IPS-18a (cell line): ENCODE results near the gene PCED1B.
"Not testable (repeated sequence)": the region's sequence is repeated elsewhere in the genome, so short reads cannot be mapped to it uniquely, and the experiment has no call there.

ENCODE experiments used
- H3K27ac ChIP-seq: one replicate; pipeline ENCODE4 v1.5.1; 2013; ENCODE audit warnings: low read length
- H3K27me3 ChIP-seq: one replicate; pipeline ENCODE4 v1.6.1; 2013; ENCODE audit warnings: mild to moderate bottlenecking, low read length; ENCODE audit not compliant: control insufficient read depth, insufficient read depth
- H3K36me3 ChIP-seq: one replicate; pipeline ENCODE4 v1.6.1; 2013; ENCODE audit warnings: low read depth, low read length; ENCODE audit not compliant: control insufficient read depth
- H3K4me1 ChIP-seq: one replicate; pipeline ENCODE4 v1.6.1; 2013; ENCODE audit warnings: low read depth, low read length; ENCODE audit not compliant: control insufficient read depth
- H3K4me3 ChIP-seq: one replicate; pipeline ENCODE4 v1.5.1; 2013; ENCODE audit warnings: low read length
- H3K9ac ChIP-seq: one replicate; pipeline ENCODE4 v1.6.1; 2013; ENCODE audit warnings: mild to moderate bottlenecking, low read length, moderate library complexity
- H3K9me3 ChIP-seq: one replicate; pipeline ENCODE4 v1.6.1; 2013; ENCODE audit warnings: low read depth, low read length; ENCODE audit not compliant: control insufficient read depth

Gene PCED1B

GRCh38 chr12:47051291-47051690 is 28.1 kb upstream of the PCED1B start:
- H3K27ac ChIP-seq, H3K4me3 ChIP-seq, H3K27me3 ChIP-seq, H3K9ac ChIP-seq, H3K4me1 ChIP-seq, H3K36me3 ChIP-seq: not testable (repeated sequence)
- peaks cover 10% of the 10 kb centered on the region for H3K9me3 ChIP-seq

- H3K36me3 ChIP-seq = no peaks in the 10 kb centered on the region
- H3K9ac ChIP-seq = no peak overlapping the region
Observed at GRCh38 chr12:47052274-47052673, 27.1 kb upstream of the PCED1B start.

GRCh38 chr12:47053961-47054360 is 25.5 kb upstream of the PCED1B start:
- peaks cover 14% of the 10 kb centered on the region for H3K9me3 ChIP-seq
- no peak overlapping the region for H3K4me3 ChIP-seq
- no peak overlapping the region for H3K27ac ChIP-seq
- no peak overlapping the region for H3K9ac ChIP-seq
- no peaks in the 10 kb centered on the region for H3K27me3 ChIP-seq
- H3K4me1 ChIP-seq = peaks cover 9% of the 10 kb centered on the region
- H3K36me3 ChIP-seq = no peaks in the 10 kb centered on the region

More at GRCh38 chr12:47052274-47052673, 27.1 kb upstream of the PCED1B start:
- Histone ChIP-seq H3K27me3 (no peaks in the 10 kb centered on the region), H3K4me3 (no peak overlapping the region), H3K27ac (no peak overlapping the region), H3K9me3 (peaks cover 14% of the 10 kb centered on the region), H3K4me1 (peaks cover 9% of the 10 kb centered on the region)

GRCh38 chr12:47054659-47055058 is 24.8 kb upstream of the PCED1B start:
- H3K9me3 ChIP-seq = peaks cover 14% of the 10 kb centered on the region
- no peaks in the 10 kb centered on the region for H3K36me3 ChIP-seq
- H3K27ac ChIP-seq = no peak overlapping the region
- H3K9ac ChIP-seq = no peak overlapping the region
- H3K27me3 ChIP-seq = no peaks in the 10 kb centered on the region
- H3K4me3 ChIP-seq = no peak overlapping the region
- H3K4me1 ChIP-seq = peaks cover 9% of the 10 kb centered on the region

GRCh38 chr12:47055856-47056255 is 23.6 kb upstream of the PCED1B start:
- not testable (repeated sequence) for H3K9ac ChIP-seq, H3K27me3 ChIP-seq, H3K4me1 ChIP-seq, H3K4me3 ChIP-seq, H3K9me3 ChIP-seq, H3K36me3 ChIP-seq, H3K27ac ChIP-seq

GRCh38 chr12:47056944-47057343 is 22.5 kb upstream of the PCED1B start:
- H3K36me3 ChIP-seq, H3K4me3 ChIP-seq, H3K27me3 ChIP-seq, H3K4me1 ChIP-seq, H3K9ac ChIP-seq, H3K9me3 ChIP-seq, H3K27ac ChIP-seq: not testable (repeated sequence)

GRCh38 chr12:47058640-47059039 is 20.8 kb upstream of the PCED1B start:
- not testable (repeated sequence) for H3K4me3 ChIP-seq, H3K9ac ChIP-seq, H3K4me1 ChIP-seq, H3K36me3 ChIP-seq, H3K27ac ChIP-seq, H3K27me3 ChIP-seq, H3K9me3 ChIP-seq

GRCh38 chr12:47065546-47065945 is 13.9 kb upstream of the PCED1B start:
- no peak overlapping the region for H3K9ac ChIP-seq
- no peak overlapping the region for H3K27ac ChIP-seq
- no peaks in the 10 kb centered on the region for H3K36me3 ChIP-seq
- no peaks in the 10 kb centered on the region for H3K27me3 ChIP-seq
- no peak overlapping the region for H3K4me3 ChIP-seq
- H3K4me1 ChIP-seq = peaks cover 20% of the 10 kb centered on the region
- H3K9me3 ChIP-seq = no peaks in the 10 kb centered on the region

GRCh38 chr12:47066278-47067025 is 13.0 kb upstream of the PCED1B start:
- H3K27ac ChIP-seq = no peak overlapping the region
- no peak overlapping the region for H3K4me3 ChIP-seq
- no peaks in the 10 kb centered on the region for H3K9me3 ChIP-seq
- H3K27me3 ChIP-seq = no peaks in the 10 kb centered on the region
- H3K4me1 ChIP-seq = peaks cover 20% of the 10 kb centered on the region
- H3K9ac ChIP-seq = no peak overlapping the region
- no peaks in the 10 kb centered on the region for H3K36me3 ChIP-seq

GRCh38 chr12:47067176-47067575 is 12.2 kb upstream of the PCED1B start:
- Histone ChIP-seq H3K9me3 (no peaks in the 10 kb centered on the region), H3K27ac (no peak overlapping the region), H3K36me3 (no peaks in the 10 kb centered on the region), H3K27me3 (no peaks in the 10 kb centered on the region), H3K4me3 (no peak overlapping the region), H3K4me1 (peaks cover 20% of the 10 kb centered on the region), H3K9ac (no peak overlapping the region)

GRCh38 chr12:47067771-47068431 is 11.5 kb upstream of the PCED1B start:
- no peaks in the 10 kb centered on the region for H3K9me3 ChIP-seq
- H3K36me3 ChIP-seq = no peaks in the 10 kb centered on the region
- H3K9ac ChIP-seq = no peak overlapping the region
- H3K27me3 ChIP-seq = no peaks in the 10 kb centered on the region
- H3K4me1 ChIP-seq = peaks cover 20% of the 10 kb centered on the region
- H3K27ac ChIP-seq = no peak overlapping the region
- H3K4me3 ChIP-seq = no peak overlapping the region

- Histone ChIP-seq H3K27me3 (no peaks in the 10 kb centered on the region), H3K27ac (no peak overlapping the region), H3K36me3 (no peaks in the 10 kb centered on the region), H3K4me1 (peaks cover 20% of the 10 kb centered on the region), H3K9me3 (no peaks in the 10 kb centered on the region), H3K4me3 (no peak overlapping the region), H3K9ac (no peak overlapping the region)
Observed at GRCh38 chr12:47068539-47068938, 10.9 kb upstream of the PCED1B start.
